Hepatocyte (in vitro differentiated cells): Measurements from ENCODE around the gene MTURN. TPM values are rescaled to one million over a fixed set of nuclear protein-coding genes. Genes with fewer than 3 reads are reported as not detected.

Experiments used
- DNase-seq: peaks from one replicate; pipeline ENCODE4 v3.0.0-alpha.2; 2016; ENCODE audit warnings: low spot score
- H2AFZ ChIP-seq: fragments of 200-600 bp; sonication (generic); 2 replicates; pipeline ENCODE4 v1.6.0; 2016; ENCODE audit warnings: antibody characterized with exemption, mild to moderate bottlenecking
- H3K27ac ChIP-seq: fragments of 200-600 bp; sonication (generic); 2 replicates; pipeline ENCODE4 v1.5.1; 2016; ENCODE audit warnings: mild to moderate bottlenecking
- H3K27me3 ChIP-seq: fragments of 200-600 bp; sonication (generic); 2 replicates; pipeline ENCODE4 v1.6.1; 2016
- H3K36me3 ChIP-seq: fragments of 200-600 bp; sonication (generic); replicated peaks from 2 replicates; pipeline ENCODE4 v1.5.1; 2016; ENCODE audit warnings: low read depth; ENCODE audit not compliant: insufficient read depth
- H3K4me1 ChIP-seq: fragments of 200-600 bp; sonication (generic); 2 replicates; pipeline ENCODE4 v1.5.1; 2016; ENCODE audit warnings: mild to moderate bottlenecking, moderate library complexity; ENCODE audit not compliant: insufficient read depth
- H3K4me2 ChIP-seq: fragments of 200-600 bp; sonication (generic); 2 replicates; pipeline ENCODE4 v1.6.0; 2016
- H3K4me3 ChIP-seq: fragments of 200-600 bp; sonication (generic); 2 replicates; pipeline ENCODE4 v1.5.1; 2016; ENCODE audit warnings: mild to moderate bottlenecking
- H3K79me2 ChIP-seq: fragments of 200-600 bp; sonication (generic); 2 replicates; pipeline ENCODE4 v1.6.0; 2017; ENCODE audit warnings: mild to moderate bottlenecking
- H3K9me2 ChIP-seq: fragments of 200-600 bp; sonication (generic); replicated peaks from 2 replicates; pipeline ENCODE4 v1.6.0; 2017; ENCODE audit warnings: mild to moderate bottlenecking; ENCODE audit not compliant: insufficient read depth
- H3K9me3 ChIP-seq: fragments of 200-600 bp; sonication (generic); 2 replicates; pipeline ENCODE4 v1.5.1; 2016; ENCODE audit warnings: low read depth, mild to moderate bottlenecking
- H4K20me1 ChIP-seq: fragments of 200-600 bp; sonication (generic); 2 replicates; pipeline ENCODE4 v1.6.0; 2016; ENCODE audit warnings: mild to moderate bottlenecking; ENCODE audit not compliant: insufficient read depth, poor library complexity, severe bottlenecking
- EZH2 ChIP-seq: fragments of 200-600 bp; sonication (generic); IDR thresholded peaks from 2 replicates; pipeline ENCODE4 v1.6.1; 2016; ENCODE audit warnings: antibody characterized with exemption, mild to moderate bottlenecking, borderline replicate concordance
- EZH2phosphoT487 ChIP-seq: fragments of 200-600 bp; sonication (generic); IDR thresholded peaks from one replicate; pipeline ENCODE4 v1.6.1; 2018; ENCODE audit warnings: antibody characterized with exemption, mild to moderate bottlenecking, low read depth, moderate library complexity; ENCODE audit not compliant: unreplicated experiment, severe bottlenecking
- WGBS: methylation state at CpG from one replicate; pipeline ENCODE4 v1.1.6; 2016; ENCODE audit warnings: low lambda C conversion rate; ENCODE audit errors: missing lambda C conversion rate; 5-methylcytosine and 5-hydroxymethylcytosine counted together
- polyA plus RNA-seq: library from polyadenylated mRNA; unstranded; fragments of >200 nt; fragmentation: Nextera tagmentation; extraction: Ambion mirVana; gene quantifications from 2 replicates; pipeline ENCODE4 v1.2.1, GENCODE V29; 2016
- total RNA-seq: library from RNA; depleted of rRNA; stranded (reverse); fragments of >200 nt; gene quantifications from 2 replicates; pipeline ENCODE4 v1.2.3, GENCODE V29; 2014
- TF ChIP-seq, protein P1 (sequence below): fragments of 200-600 bp; sonication (generic); IDR thresholded peaks from 2 replicates; pipeline ENCODE4 v1.5.1; 2016; ENCODE audit warnings: antibody characterized with exemption, mild to moderate bottlenecking; ENCODE audit not compliant: poor library complexity

MTURN gene
- total and polyA plus RNA-seq, 2 experiments from 2014 or later: 4.5 to 14.5 TPM

DNA sequence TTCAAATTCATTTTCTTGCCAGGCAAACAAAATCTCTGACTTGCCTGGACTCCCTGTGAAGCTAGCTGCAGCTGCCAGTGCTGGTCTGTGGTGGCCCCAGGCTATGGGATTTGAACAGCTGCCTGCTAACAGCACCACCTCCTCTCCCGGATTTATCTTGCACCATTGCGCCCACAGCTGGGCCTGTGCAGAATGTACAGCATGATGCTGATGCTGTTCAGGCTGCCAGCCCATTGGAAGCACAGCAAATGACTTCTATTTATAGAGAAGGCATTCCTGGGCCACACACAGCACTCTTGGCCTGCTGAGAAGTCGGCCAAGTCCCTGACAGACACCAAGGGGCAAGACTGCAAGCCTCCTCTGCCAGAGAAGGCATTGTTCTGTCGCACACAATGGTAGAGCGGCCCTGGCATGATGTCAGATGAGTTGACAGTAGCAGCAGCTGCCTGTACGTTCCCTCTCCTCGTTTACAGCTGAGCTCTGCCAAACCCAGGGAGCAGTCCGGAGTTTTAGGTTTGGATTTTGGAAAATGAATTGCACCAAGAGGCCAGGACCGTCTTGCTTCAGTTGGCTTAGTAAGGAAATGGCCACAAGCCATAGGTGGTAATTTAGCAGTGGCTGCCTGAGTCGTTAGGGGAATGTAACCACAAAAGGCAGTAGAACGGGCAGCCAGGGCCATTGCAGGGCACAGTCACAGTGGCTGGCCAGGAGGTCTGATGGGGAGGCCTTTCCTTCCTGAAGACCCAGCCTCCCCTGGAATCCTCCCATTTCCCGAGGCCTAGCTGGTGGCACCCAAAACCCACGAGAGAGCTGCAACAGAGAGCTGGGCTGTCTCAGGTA lies 38.5 kb downstream of the MTURN start:
- H4K20me1 ChIP-seq: no peaks in the 10 kb centered on the region
- H3K4me2 ChIP-seq: peak overlapping the region; percentile 1
- H3K9me3 ChIP-seq: no peaks in the 10 kb centered on the region
- no peak overlapping the region for H2AFZ ChIP-seq
- no peaks in the 10 kb centered on the region for H3K27me3 ChIP-seq
- no peaks in the 10 kb centered on the region for H3K9me2 ChIP-seq
- peak overlapping the region; percentile 32 for H3K27ac ChIP-seq
- H3K4me1 ChIP-seq: no peaks in the 10 kb centered on the region
- no peaks in the 10 kb centered on the region for H3K36me3 ChIP-seq
- peak; percentile 65 for DNase-seq
- H3K4me3 ChIP-seq: no peak overlapping the region
- 74% methylated on average over 13 of the region's 13 CpGs for WGBS
- no peaks in the 10 kb centered on the region for H3K79me2 ChIP-seq
- TF ChIP-seq EZH2phosphoT487 (no peak), EZH2 (no peak)
- TF ChIP-seq, protein P1, sequence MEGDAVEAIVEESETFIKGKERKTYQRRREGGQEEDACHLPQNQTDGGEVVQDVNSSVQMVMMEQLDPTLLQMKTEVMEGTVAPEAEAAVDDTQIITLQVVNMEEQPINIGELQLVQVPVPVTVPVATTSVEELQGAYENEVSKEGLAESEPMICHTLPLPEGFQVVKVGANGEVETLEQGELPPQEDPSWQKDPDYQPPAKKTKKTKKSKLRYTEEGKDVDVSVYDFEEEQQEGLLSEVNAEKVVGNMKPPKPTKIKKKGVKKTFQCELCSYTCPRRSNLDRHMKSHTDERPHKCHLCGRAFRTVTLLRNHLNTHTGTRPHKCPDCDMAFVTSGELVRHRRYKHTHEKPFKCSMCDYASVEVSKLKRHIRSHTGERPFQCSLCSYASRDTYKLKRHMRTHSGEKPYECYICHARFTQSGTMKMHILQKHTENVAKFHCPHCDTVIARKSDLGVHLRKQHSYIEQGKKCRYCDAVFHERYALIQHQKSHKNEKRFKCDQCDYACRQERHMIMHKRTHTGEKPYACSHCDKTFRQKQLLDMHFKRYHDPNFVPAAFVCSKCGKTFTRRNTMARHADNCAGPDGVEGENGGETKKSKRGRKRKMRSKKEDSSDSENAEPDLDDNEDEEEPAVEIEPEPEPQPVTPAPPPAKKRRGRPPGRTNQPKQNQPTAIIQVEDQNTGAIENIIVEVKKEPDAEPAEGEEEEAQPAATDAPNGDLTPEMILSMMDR: peak; percentile 24

DNA sequence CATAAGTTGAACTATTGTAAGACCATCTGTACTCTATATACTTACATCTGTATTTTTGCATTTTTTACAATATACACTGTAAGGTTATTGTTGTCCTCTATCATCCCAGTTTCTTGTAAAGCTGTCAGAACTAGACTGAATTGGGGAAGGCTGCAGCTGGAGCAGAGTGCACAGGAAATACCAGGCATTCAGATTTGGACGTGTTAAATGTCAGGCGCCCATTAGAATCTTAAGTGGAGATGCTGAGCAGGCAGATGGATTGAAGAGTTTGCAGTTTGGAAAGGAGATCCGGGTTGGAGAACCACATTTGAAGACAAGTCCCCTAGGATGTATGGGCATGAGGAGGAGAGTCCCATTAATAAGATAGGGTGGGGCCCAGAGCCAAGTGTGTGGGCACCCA lies 40.4 kb downstream of the MTURN start:
- WGBS: 54% methylated on average over 3 of the region's 3 CpGs
- Histone ChIP-seq H3K9me2 (no peaks in the 10 kb centered on the region), H3K27me3 (no peaks in the 10 kb centered on the region), H2AFZ (no peak overlapping the region), H3K27ac (peak overlapping the region; percentile 14), H3K36me3 (no peaks in the 10 kb centered on the region), H3K4me1 (no peaks in the 10 kb centered on the region), H3K9me3 (no peaks in the 10 kb centered on the region), H3K79me2 (no peaks in the 10 kb centered on the region), H4K20me1 (no peaks in the 10 kb centered on the region), H3K4me3 (no peak overlapping the region), H3K4me2 (peak overlapping the region; percentile 26)
- no peak for DNase-seq
- TF ChIP-seq, protein P1: no peak
- no peak for TF ChIP-seq EZH2
- no peak for TF ChIP-seq EZH2phosphoT487

DNA sequence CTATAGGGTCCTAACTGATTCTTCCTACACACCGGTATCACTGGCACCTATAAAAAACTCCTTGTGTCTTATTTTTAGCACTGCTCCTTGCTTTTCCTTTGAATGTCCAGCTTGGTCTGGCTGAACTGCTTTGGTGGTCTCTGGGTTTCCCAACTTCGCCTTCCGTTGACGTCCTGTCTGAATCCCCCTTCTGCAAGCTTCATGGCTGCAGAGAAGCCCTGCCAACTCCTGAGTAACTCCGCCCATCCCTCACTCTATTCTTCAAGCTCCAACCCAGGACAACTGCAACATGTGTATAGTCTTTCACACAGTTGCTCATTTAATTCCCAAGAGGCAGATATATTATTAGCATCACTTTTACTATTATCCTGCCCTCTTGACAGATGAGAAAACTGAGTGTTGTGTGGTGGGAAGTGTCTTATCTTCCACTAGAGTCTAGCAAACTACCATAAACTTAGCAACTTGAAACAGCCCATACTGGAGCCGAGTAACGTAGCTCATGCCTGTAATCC lies 40.9 kb downstream of the MTURN start:
- Histone ChIP-seq H3K79me2 (no peaks in the 10 kb centered on the region), H3K4me3 (no peak overlapping the region), H3K27ac (peak overlapping the region; percentile 14), H3K4me1 (no peaks in the 10 kb centered on the region), H2AFZ (no peak overlapping the region), H3K36me3 (no peaks in the 10 kb centered on the region), H4K20me1 (no peaks in the 10 kb centered on the region), H3K9me3 (no peaks in the 10 kb centered on the region), H3K4me2 (peak overlapping the region; percentile 26), H3K9me2 (no peaks in the 10 kb centered on the region), H3K27me3 (no peaks in the 10 kb centered on the region)
- TF ChIP-seq EZH2 (no peak), EZH2phosphoT487 (no peak)
- TF ChIP-seq, protein P1: no peak
- WGBS: 71% methylated on average over 7 of the region's 7 CpGs
- DNase-seq: no peak
